ENCODE data around the gene SLC27A5. TPM values are rescaled to one million over a fixed set of nuclear protein-coding genes. Genes with fewer than 3 reads are reported as not detected.
A peak's percentile ranks its signal among the peaks of the same experiment; 100 is the strongest.

Gene SLC27A5
- total and polyA plus RNA-seq, 9 of the 15 experiments (the other 6 are each of a cell fraction or from before 2014, with no cell fraction given) = 42.2 to 318 (median 64.7) TPM

- TF ChIP-seq ZNF444 (CRISPR knock-in tag; IDR thresholded peaks at IDR 0.05) (no peak), DLX4 (CRISPR knock-in tag; IDR thresholded peaks at IDR 0.05) (no peak), CHD4 (IDR thresholded peaks at IDR 0.05; ENCODE audit: insufficient read depth, insufficient replicate concordance, low read depth, low read length, poor library complexity, severe bottlenecking) (no peak), HNRNPUL1 (IDR thresholded peaks at IDR 0.05; ENCODE audit: low read length) (peak; percentile 85; the same call in 1 of the 2 replicates), MCM5 (IDR thresholded peaks at IDR 0.05; ENCODE audit: low read depth) (no peak), PML (IDR thresholded peaks at IDR 0.05; ENCODE audit: low read length) (peak; percentile 32; the same call in 1 of the 2 replicates), FOSL1 (tag; conservative IDR thresholded peaks at IDR 0.05) (no peak), ZNF764 (CRISPR knock-in tag; IDR thresholded peaks at IDR 0.05; ENCODE audit: low read depth) (no peak), ZNF449 (CRISPR knock-in tag; IDR thresholded peaks at IDR 0.05) (no peak), ZFP1 (CRISPR knock-in tag; IDR thresholded peaks at IDR 0.05) (no peak), ZNF232 (CRISPR knock-in tag; IDR thresholded peaks at IDR 0.05) (no peak), LEF1 (IDR thresholded peaks at IDR 0.05) (no peak), RB1 (IDR thresholded peaks at IDR 0.05; ENCODE audit: low read depth) (peak; percentile 69), POLR2AphosphoS5 (IDR thresholded peaks at IDR 0.05; ENCODE audit: control insufficient read depth, insufficient read depth, low read depth, low read length) (peak; percentile 65; the same call in 1 of the 2 replicates), GTF2E2 (tag; IDR thresholded peaks at IDR 0.05) (peak; percentile 82; the same call in 1 of the 2 replicates), EZH2 (IDR thresholded peaks at IDR 0.05; ENCODE audit: borderline replicate concordance, low read depth, low read length) (no peak), ELK1 (CRISPR knock-in tag; IDR thresholded peaks at IDR 0.05) (no peak), ZNF134 (CRISPR knock-in tag; conservative IDR thresholded peaks at IDR 0.05) (0 out of 2 replicates have a peak, but pooled peaks have one; percentile 6)
- TF ChIP-seq, protein P1, sequence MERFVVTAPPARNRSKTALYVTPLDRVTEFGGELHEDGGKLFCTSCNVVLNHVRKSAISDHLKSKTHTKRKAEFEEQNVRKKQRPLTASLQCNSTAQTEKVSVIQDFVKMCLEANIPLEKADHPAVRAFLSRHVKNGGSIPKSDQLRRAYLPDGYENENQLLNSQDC (CRISPR knock-in tag; IDR thresholded peaks at IDR 0.05) = no peak
- TF ChIP-seq, protein P2, sequence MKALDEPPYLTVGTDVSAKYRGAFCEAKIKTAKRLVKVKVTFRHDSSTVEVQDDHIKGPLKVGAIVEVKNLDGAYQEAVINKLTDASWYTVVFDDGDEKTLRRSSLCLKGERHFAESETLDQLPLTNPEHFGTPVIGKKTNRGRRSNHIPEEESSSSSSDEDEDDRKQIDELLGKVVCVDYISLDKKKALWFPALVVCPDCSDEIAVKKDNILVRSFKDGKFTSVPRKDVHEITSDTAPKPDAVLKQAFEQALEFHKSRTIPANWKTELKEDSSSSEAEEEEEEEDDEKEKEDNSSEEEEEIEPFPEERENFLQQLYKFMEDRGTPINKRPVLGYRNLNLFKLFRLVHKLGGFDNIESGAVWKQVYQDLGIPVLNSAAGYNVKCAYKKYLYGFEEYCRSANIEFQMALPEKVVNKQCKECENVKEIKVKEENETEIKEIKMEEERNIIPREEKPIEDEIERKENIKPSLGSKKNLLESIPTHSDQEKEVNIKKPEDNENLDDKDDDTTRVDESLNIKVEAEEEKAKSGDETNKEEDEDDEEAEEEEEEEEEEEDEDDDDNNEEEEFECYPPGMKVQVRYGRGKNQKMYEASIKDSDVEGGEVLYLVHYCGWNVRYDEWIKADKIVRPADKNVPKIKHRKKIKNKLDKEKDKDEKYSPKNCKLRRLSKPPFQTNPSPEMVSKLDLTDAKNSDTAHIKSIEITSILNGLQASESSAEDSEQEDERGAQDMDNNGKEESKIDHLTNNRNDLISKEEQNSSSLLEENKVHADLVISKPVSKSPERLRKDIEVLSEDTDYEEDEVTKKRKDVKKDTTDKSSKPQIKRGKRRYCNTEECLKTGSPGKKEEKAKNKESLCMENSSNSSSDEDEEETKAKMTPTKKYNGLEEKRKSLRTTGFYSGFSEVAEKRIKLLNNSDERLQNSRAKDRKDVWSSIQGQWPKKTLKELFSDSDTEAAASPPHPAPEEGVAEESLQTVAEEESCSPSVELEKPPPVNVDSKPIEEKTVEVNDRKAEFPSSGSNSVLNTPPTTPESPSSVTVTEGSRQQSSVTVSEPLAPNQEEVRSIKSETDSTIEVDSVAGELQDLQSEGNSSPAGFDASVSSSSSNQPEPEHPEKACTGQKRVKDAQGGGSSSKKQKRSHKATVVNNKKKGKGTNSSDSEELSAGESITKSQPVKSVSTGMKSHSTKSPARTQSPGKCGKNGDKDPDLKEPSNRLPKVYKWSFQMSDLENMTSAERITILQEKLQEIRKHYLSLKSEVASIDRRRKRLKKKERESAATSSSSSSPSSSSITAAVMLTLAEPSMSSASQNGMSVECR (CRISPR knock-in tag; IDR thresholded peaks at IDR 0.05) = no peak
Observed at GRCh38 chr19:58554494-58555368, 42.9 kb upstream of the SLC27A5 start, which contains the start of gene CHMP2A (continued).

All from K562 (cell line).